HepG2 (cell line): ENCODE results near the gene PLIN3. TPM values are rescaled to one million over a fixed set of nuclear protein-coding genes. Genes with fewer than 3 reads are reported as not detected.

Experiments
- AKAP8 ChIP-seq: sonication (generic); formaldehyde crosslinking; IDR thresholded peaks from 2 replicates; pipeline ENCODE4 v1.5.1; 2020; ENCODE audit warnings: mild to moderate bottlenecking, missing genetic modification reagents
- KDM5A ChIP-seq: fragments of 200-600 bp; sonication (generic); IDR thresholded peaks from 2 replicates; pipeline ENCODE4 v1.7.0; 2018; ENCODE audit warnings: antibody characterized with exemption, mild to moderate bottlenecking, low read length, borderline replicate concordance
- MED13 ChIP-seq: sonication (generic); formaldehyde crosslinking; IDR thresholded peaks from 2 replicates; pipeline ENCODE4 v1.5.0; 2020; ENCODE audit warnings: missing genetic modification reagents
- RBFOX2 ChIP-seq: fragments of 200-400 bp; formaldehyde crosslinking; IDR thresholded peaks from 2 replicates; pipeline ENCODE4 v1.6.1; 2017; ENCODE audit warnings: low read depth, mild to moderate bottlenecking, low read length
- TEAD2 ChIP-seq: sonication (generic); formaldehyde crosslinking; IDR thresholded peaks from 2 replicates; pipeline ENCODE4 v1.9.0; 2021; ENCODE audit warnings: missing genetic modification reagents
- ZBTB7A ChIP-seq: sonication (generic); formaldehyde crosslinking; IDR thresholded peaks from 2 replicates; pipeline ENCODE4 v1.8.0; 2022; ENCODE audit warnings: mild to moderate bottlenecking, missing genetic modification reagents
- ZFP82 ChIP-seq: sonication (generic); formaldehyde crosslinking; IDR thresholded peaks from 2 replicates; pipeline ENCODE4 v1.5.1; 2020; ENCODE audit warnings: mild to moderate bottlenecking, missing genetic modification reagents, borderline replicate concordance
- ZNF317 ChIP-seq: sonication (generic); formaldehyde crosslinking; IDR thresholded peaks from 2 replicates; pipeline ENCODE4 v1.5.0; 2020; ENCODE audit warnings: mild to moderate bottlenecking, missing genetic modification reagents
- ZNF558 ChIP-seq: sonication (generic); formaldehyde crosslinking; IDR thresholded peaks from 2 replicates; pipeline ENCODE4 v1.9.0; 2022; ENCODE audit warnings: mild to moderate bottlenecking, missing genetic modification reagents, borderline replicate concordance
- ZNF776 ChIP-seq: sonication (generic); formaldehyde crosslinking; IDR thresholded peaks from 2 replicates; pipeline ENCODE4 v1.4.0; 2020; ENCODE audit warnings: mild to moderate bottlenecking, missing genetic modification reagents
- ZNF782 ChIP-seq: sonication (generic); formaldehyde crosslinking; IDR thresholded peaks from 2 replicates; pipeline ENCODE4 v1.4.0; 2020; ENCODE audit warnings: missing genetic modification reagents, mild to moderate bottlenecking, borderline replicate concordance
- polyA plus RNA-seq, 8 experiments: library from polyadenylated mRNA; depleted of rRNA in 3 of 8; stranded (reverse) in 7 of 8; unstranded in 1 of 8; fragments of >200 nt; fragmentation: Illumina TruSeq in 4 of 8; extraction: Trizol in 4 of 8; gene quantifications; 2 replicates each; pipeline versions ENCODE4 v1.2.1 to v1.2.3, GENCODE V29; 2011 to 2016; ENCODE audit warnings: low read depth in 4 of 8, missing spikeins in 1 of 8, mixed read lengths in 1 of 8; ENCODE audit not compliant: insufficient read depth in 1 of 8
- total RNA-seq, 5 experiments: library from RNA; depleted of rRNA; stranded (reverse); fragments of >200 nt; fragmentation: Illumina TruSeq; extraction: Trizol; gene quantifications; 2 replicates each; pipeline ENCODE4 v1.2.3, GENCODE V29; 2016; ENCODE audit warnings: low read depth in 1 of 5
- TF ChIP-seq, protein P1 (sequence below): sonication (generic); formaldehyde crosslinking; IDR thresholded peaks from 2 replicates; pipeline ENCODE4 v1.4.0; 2020; ENCODE audit warnings: missing genetic modification reagents
- TF ChIP-seq, protein P2 (sequence below): sonication (generic); formaldehyde crosslinking; IDR thresholded peaks from 2 replicates; pipeline ENCODE4 v1.4.0; 2020; ENCODE audit warnings: mild to moderate bottlenecking, missing genetic modification reagents
- TF ChIP-seq, protein P3 (sequence below): sonication (generic); formaldehyde crosslinking; IDR thresholded peaks from 2 replicates; pipeline ENCODE4 v1.5.1; 2020; ENCODE audit warnings: mild to moderate bottlenecking, missing genetic modification reagents, moderate library complexity
- TF ChIP-seq, protein P4 (sequence below): sonication (generic); formaldehyde crosslinking; IDR thresholded peaks from 2 replicates; pipeline ENCODE4 v1.9.0; 2022; ENCODE audit warnings: missing genetic modification reagents, mild to moderate bottlenecking, borderline replicate concordance
- TF ChIP-seq, protein P5 (sequence below): sonication (generic); formaldehyde crosslinking; IDR thresholded peaks from 2 replicates; pipeline ENCODE4 v1.5.0; 2020; ENCODE audit warnings: missing genetic modification reagents

PLIN3 gene
- total and polyA plus RNA-seq, 2 of the 13 experiments (the other 11 are each of a cell fraction or from before 2014, with no cell fraction given), result 49.3 to 57.9 TPM

DNA sequence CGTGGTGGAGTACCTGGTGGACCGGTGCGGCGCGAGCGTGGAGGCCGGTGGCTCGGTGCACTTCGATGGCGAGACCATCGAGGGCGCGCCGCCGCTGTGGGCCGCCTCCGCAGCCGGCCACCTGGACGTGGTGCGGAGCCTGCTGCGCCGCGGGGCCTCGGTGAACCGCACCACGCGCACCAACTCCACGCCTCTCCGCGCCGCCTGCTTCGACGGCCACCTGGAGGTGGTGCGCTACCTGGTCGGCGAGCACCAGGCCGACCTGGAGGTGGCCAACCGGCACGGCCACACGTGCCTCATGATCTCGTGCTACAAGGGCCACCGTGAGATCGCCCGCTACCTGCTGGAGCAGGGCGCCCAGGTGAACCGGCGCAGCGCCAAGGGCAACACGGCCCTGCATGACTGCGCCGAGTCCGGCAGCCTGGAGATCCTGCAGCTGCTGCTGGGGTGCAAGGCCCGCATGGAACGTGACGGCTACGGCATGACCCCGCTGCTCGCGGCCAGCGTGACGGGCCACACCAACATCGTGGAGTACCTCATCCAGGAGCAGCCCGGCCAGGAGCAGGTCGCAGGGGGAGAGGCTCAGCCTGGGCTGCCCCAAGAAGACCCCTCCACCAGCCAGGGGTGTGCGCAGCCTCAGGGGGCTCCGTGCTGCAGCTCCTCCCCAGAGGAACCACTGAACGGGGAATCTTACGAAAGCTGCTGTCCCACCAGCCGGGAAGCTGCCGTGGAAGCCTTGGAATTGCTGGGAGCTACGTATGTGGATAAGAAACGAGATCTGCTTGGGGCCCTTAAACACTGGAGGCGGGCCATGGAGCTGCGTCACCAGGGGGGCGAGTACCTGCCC lies 75.2 kb downstream of the PLIN3 start (continued):
- TF ChIP-seq, protein P1, sequence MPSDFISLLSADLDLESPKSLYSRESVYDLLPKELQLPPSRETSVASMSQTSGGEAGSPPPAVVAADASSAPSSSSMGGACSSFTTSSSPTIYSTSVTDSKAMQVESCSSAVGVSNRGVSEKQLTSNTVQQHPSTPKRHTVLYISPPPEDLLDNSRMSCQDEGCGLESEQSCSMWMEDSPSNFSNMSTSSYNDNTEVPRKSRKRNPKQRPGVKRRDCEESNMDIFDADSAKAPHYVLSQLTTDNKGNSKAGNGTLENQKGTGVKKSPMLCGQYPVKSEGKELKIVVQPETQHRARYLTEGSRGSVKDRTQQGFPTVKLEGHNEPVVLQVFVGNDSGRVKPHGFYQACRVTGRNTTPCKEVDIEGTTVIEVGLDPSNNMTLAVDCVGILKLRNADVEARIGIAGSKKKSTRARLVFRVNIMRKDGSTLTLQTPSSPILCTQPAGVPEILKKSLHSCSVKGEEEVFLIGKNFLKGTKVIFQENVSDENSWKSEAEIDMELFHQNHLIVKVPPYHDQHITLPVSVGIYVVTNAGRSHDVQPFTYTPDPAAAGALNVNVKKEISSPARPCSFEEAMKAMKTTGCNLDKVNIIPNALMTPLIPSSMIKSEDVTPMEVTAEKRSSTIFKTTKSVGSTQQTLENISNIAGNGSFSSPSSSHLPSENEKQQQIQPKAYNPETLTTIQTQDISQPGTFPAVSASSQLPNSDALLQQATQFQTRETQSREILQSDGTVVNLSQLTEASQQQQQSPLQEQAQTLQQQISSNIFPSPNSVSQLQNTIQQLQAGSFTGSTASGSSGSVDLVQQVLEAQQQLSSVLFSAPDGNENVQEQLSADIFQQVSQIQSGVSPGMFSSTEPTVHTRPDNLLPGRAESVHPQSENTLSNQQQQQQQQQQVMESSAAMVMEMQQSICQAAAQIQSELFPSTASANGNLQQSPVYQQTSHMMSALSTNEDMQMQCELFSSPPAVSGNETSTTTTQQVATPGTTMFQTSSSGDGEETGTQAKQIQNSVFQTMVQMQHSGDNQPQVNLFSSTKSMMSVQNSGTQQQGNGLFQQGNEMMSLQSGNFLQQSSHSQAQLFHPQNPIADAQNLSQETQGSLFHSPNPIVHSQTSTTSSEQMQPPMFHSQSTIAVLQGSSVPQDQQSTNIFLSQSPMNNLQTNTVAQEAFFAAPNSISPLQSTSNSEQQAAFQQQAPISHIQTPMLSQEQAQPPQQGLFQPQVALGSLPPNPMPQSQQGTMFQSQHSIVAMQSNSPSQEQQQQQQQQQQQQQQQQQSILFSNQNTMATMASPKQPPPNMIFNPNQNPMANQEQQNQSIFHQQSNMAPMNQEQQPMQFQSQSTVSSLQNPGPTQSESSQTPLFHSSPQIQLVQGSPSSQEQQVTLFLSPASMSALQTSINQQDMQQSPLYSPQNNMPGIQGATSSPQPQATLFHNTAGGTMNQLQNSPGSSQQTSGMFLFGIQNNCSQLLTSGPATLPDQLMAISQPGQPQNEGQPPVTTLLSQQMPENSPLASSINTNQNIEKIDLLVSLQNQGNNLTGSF (CRISPR knock-in tag), result peak; percentile 60; the same call in 1 of the 2 replicates
- TF ChIP-seq, protein P2, sequence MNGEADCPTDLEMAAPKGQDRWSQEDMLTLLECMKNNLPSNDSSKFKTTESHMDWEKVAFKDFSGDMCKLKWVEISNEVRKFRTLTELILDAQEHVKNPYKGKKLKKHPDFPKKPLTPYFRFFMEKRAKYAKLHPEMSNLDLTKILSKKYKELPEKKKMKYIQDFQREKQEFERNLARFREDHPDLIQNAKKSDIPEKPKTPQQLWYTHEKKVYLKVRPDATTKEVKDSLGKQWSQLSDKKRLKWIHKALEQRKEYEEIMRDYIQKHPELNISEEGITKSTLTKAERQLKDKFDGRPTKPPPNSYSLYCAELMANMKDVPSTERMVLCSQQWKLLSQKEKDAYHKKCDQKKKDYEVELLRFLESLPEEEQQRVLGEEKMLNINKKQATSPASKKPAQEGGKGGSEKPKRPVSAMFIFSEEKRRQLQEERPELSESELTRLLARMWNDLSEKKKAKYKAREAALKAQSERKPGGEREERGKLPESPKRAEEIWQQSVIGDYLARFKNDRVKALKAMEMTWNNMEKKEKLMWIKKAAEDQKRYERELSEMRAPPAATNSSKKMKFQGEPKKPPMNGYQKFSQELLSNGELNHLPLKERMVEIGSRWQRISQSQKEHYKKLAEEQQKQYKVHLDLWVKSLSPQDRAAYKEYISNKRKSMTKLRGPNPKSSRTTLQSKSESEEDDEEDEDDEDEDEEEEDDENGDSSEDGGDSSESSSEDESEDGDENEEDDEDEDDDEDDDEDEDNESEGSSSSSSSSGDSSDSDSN (CRISPR knock-in tag), result peak; percentile 29; the same call in 1 of the 2 replicates
- 0 out of 2 replicates have a peak, but pooled peaks have one; percentile 37 for TF ChIP-seq ZNF782 (CRISPR knock-in tag)
- TF ChIP-seq KDM5A, result peak; percentile 60
- TF ChIP-seq, protein P3, sequence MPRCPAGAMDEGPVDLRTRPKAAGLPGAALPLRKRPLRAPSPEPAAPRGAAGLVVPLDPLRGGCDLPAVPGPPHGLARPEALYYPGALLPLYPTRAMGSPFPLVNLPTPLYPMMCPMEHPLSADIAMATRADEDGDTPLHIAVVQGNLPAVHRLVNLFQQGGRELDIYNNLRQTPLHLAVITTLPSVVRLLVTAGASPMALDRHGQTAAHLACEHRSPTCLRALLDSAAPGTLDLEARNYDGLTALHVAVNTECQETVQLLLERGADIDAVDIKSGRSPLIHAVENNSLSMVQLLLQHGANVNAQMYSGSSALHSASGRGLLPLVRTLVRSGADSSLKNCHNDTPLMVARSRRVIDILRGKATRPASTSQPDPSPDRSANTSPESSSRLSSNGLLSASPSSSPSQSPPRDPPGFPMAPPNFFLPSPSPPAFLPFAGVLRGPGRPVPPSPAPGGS, result peak; percentile 24; the same call in 1 of the 2 replicates
- 0 out of 2 replicates have a peak, but pooled peaks have one; percentile 20 for TF ChIP-seq ZFP82 (CRISPR knock-in tag)
- peak; percentile 44; the same call in 1 of the 2 replicates for TF ChIP-seq ZBTB7A (CRISPR knock-in tag)
- TF ChIP-seq, protein P4, sequence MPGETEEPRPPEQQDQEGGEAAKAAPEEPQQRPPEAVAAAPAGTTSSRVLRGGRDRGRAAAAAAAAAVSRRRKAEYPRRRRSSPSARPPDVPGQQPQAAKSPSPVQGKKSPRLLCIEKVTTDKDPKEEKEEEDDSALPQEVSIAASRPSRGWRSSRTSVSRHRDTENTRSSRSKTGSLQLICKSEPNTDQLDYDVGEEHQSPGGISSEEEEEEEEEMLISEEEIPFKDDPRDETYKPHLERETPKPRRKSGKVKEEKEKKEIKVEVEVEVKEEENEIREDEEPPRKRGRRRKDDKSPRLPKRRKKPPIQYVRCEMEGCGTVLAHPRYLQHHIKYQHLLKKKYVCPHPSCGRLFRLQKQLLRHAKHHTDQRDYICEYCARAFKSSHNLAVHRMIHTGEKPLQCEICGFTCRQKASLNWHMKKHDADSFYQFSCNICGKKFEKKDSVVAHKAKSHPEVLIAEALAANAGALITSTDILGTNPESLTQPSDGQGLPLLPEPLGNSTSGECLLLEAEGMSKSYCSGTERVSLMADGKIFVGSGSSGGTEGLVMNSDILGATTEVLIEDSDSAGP (CRISPR knock-in tag), result peak; percentile 42
- TF ChIP-seq ZNF558, result peak; percentile 10; the same call in 1 of the 2 replicates
- peak; percentile 48; the same call in 1 of the 2 replicates for TF ChIP-seq AKAP8
- TF ChIP-seq RBFOX2, result peak; percentile 82
- TF ChIP-seq MED13, result peak; percentile 52; the same call in 1 of the 2 replicates
- TF ChIP-seq, protein P5, sequence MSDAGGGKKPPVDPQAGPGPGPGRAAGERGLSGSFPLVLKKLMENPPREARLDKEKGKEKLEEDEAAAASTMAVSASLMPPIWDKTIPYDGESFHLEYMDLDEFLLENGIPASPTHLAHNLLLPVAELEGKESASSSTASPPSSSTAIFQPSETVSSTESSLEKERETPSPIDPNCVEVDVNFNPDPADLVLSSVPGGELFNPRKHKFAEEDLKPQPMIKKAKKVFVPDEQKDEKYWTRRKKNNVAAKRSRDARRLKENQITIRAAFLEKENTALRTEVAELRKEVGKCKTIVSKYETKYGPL, result 0 out of 2 replicates have a peak, but pooled peaks have one; percentile 44
- TF ChIP-seq ZNF776 (CRISPR knock-in tag), result peak; percentile 27
- 0 out of 2 replicates have a peak, but pooled peaks have one; percentile 27 for TF ChIP-seq TEAD2 (CRISPR knock-in tag)
- TF ChIP-seq ZNF317 (CRISPR knock-in tag), result 0 out of 2 replicates have a peak, but pooled peaks have one; percentile 4
